Thoracic aorta (tissue), 2 donors: Measurements from ENCODE around the gene CCT6A. TPM values are rescaled to one million over a fixed set of nuclear protein-coding genes. Genes with fewer than 3 reads are reported as not detected.
"Not testable (repeated sequence)": the region's sequence is repeated elsewhere in the genome, so short reads cannot be mapped to it uniquely, and the experiment has no call there.

ENCODE experiments used
- ATAC-seq: fragments of 150-250 bp; one replicate; pipeline ENCODE4 v1.8.0; 2017; ENCODE audit warnings: low read depth; ENCODE audit not compliant: insufficient number of reproducible peaks, low FRiP score
- DNase-seq: peaks from one replicate; pipeline ENCODE4 v3.0.0-alpha.2; 2020; ENCODE audit warnings: low spot score
- H3K27ac ChIP-seq, 2 donors: fragments of 200-600 bp; sonication (generic); 1 replicate in 1 of 2; 2 replicates in 1 of 2; pipeline ENCODE4 v1.5.1; 2016; ENCODE audit warnings: mild to moderate bottlenecking in 2 of 2, moderate library complexity in 2 of 2
- H3K27me3 ChIP-seq: fragments of 200-600 bp; sonication (generic); replicated peaks from 2 replicates; pipeline ENCODE4 v1.6.0; 2016; ENCODE audit warnings: mild to moderate bottlenecking; ENCODE audit not compliant: insufficient read depth
- H3K36me3 ChIP-seq: fragments of 200-600 bp; sonication (generic); one replicate; pipeline ENCODE4 v1.5.1; 2016
- H3K4me1 ChIP-seq, 2 donors: fragments of 200-600 bp; sonication (generic); 1 replicate in 1 of 2; 2 replicates in 1 of 2; pipeline versions ENCODE4 v1.5.1 to v1.6.0; 2016; ENCODE audit warnings: low read depth in 2 of 2, mild to moderate bottlenecking in 1 of 2; ENCODE audit not compliant: control insufficient read depth in 1 of 2
- H3K4me3 ChIP-seq: fragments of 200-600 bp; sonication (generic); 2 replicates; pipeline ENCODE4 v1.5.1; 2016; ENCODE audit warnings: mild to moderate bottlenecking
- H3K9me3 ChIP-seq: fragments of 200-600 bp; sonication (generic); 2 replicates; pipeline ENCODE4 v1.5.1; 2016
- total RNA-seq, 2 donors: library from RNA; depleted of rRNA; stranded (reverse); fragments of >200 nt; gene quantifications; one replicate each; pipeline versions ENCODE4 v1.1.0 to v1.2.3, GENCODE V29; 2016
- TF ChIP-seq, protein P1 (sequence below): fragments of 200-600 bp; sonication (generic); IDR thresholded peaks from one replicate; pipeline ENCODE4 v1.5.1; 2019; ENCODE audit warnings: antibody characterized with exemption

The CCT6A gene
- total RNA-seq, 2 donors from 2014 or later = 41.8 to 96.9 TPM

DNA sequence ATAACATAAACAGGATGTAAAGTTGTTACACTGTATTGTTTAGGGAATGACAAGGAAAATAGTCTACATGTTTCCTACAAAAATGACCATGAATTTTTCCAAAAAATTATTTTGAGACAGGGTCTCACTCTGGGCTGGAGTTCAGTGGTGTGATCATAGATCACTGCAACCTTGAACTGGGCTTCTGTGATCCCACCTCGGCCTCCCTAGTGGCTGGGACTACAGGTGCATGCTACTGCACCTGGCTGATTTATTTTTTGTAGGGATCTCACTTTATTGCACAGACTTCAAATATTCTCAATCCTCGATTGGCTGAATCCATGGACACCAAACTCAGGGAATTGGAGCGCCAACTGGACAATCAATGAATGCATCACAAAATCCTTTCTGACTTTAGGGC is 48.1 kb downstream of the CCT6A start:
- peaks cover 1 to 29% of the 10 kb centered on the region in 2 donors for H3K4me1 ChIP-seq
- no peaks in the 10 kb centered on the region for H3K9me3 ChIP-seq
- H3K27ac ChIP-seq = no peak overlapping the region
- H3K4me3 ChIP-seq = no peak overlapping the region
- H3K27me3 ChIP-seq = no peaks in the 10 kb centered on the region
- ATAC-seq (no peak), DNase-seq (no peak)
- TF ChIP-seq, protein P1, sequence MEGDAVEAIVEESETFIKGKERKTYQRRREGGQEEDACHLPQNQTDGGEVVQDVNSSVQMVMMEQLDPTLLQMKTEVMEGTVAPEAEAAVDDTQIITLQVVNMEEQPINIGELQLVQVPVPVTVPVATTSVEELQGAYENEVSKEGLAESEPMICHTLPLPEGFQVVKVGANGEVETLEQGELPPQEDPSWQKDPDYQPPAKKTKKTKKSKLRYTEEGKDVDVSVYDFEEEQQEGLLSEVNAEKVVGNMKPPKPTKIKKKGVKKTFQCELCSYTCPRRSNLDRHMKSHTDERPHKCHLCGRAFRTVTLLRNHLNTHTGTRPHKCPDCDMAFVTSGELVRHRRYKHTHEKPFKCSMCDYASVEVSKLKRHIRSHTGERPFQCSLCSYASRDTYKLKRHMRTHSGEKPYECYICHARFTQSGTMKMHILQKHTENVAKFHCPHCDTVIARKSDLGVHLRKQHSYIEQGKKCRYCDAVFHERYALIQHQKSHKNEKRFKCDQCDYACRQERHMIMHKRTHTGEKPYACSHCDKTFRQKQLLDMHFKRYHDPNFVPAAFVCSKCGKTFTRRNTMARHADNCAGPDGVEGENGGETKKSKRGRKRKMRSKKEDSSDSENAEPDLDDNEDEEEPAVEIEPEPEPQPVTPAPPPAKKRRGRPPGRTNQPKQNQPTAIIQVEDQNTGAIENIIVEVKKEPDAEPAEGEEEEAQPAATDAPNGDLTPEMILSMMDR = no peak
- peaks cover 46% of the 10 kb centered on the region for H3K36me3 ChIP-seq

DNA sequence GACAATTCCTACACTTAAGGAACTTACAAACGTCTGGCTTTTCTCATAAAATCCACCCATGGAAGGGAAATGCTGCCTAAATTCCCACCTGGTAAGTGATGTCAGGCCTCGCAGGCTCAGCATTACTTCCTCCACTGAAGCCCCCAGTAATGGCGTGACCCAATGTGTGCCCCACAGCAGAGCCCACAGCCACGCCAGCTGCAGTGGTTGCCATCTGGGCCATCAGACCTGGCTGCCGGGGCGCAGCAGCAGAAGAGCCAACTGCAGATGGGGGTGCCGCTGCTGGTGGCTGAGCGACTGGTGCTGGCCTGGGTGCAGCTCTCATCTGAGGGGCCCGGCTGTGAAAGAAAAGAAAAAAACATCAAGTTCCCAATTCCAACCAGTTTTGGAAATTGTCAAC is 52.6 kb downstream of the CCT6A start:
- not testable (repeated sequence) for H3K9me3 ChIP-seq, ATAC-seq, H3K27ac ChIP-seq, DNase-seq, H3K27me3 ChIP-seq, H3K4me3 ChIP-seq
- H3K4me1 ChIP-seq = peaks cover 16 to 27% of the 10 kb centered on the region in 2 donors
- peaks cover 46% of the 10 kb centered on the region for H3K36me3 ChIP-seq

DNA sequence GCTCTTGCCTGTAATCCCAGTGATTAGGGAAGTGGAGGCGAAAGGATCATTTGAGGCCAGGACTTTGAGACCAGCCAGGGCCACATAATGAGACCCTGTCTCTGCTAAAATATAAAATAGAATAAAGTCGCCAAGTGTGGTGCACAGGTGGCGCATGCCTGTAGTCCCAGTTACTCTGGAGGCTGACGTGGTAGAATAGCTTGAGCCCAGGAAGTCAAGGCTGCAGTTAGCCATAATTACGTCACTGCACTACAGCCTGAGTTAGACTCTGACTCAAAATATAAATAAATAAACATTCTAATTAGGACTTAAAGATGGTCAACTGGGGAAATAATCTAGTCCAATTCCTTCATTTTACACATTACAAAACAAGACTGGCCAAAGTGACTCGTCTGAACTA is 53.9 kb downstream of the CCT6A start:
- Histone ChIP-seq H3K9me3 (no peaks in the 10 kb centered on the region), H3K4me1 (peaks cover 16 to 27% of the 10 kb centered on the region in 2 donors), H3K27me3 (no peaks in the 10 kb centered on the region), H3K36me3 (peaks cover 36% of the 10 kb centered on the region), H3K4me3 (peak overlapping the region; percentile 93), H3K27ac (peak overlapping the region; percentile 88 to 94)
- ATAC-seq = no peak
- no peak for DNase-seq
- TF ChIP-seq, protein P1 = no peak

DNA sequence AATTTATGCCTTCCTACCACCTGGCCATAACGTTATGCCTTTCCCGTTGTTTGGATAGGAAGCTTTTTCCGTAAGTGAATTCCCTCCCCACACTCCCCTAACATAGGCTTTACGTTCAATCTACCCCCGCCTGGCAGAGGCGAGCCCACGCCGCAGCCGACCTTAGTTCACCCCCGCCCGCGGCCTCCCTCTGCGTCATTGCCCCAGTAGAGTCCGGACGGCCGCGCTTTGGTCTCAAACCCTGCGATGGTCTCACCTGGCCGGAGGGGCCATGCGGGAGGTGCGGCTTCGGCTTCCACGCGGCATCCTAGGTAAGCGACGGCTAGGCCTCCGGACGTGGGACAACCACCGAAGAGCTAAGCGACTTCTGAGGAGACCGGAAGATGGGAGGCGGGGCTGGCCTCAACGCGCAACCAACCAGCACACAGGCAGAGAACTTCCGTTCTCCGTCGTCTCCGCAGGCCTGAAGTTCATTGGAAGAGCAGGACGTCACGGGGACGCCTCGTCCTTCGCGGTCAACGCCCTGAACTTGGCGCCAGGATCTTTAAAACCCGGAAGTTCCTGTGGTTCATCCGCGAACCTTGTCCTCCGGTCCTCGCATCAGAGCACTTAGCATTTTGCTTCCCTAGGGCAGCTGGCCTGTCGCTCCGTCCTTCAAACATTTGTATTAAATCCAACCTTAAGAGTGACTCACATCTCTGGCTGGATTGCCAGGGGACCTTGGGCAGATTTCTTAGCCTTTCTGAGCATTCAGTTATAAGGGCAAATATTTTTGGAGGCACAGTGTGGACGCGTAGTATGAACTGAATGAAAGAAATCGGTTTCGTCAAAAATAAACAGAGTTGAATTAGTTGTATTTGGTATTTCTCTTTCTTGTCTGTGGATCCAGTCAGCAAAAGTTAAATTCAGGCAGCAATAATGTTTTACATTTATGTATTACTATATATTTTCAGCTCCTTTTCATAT is 54.8 kb downstream of the CCT6A start, which contains the start of gene CHCHD2:
CHCHD2 (minus strand) TSS at position 369 of the 966 bp plus-strand sequence; CDS start at position 306, 63 bp downstream.
- DNase-seq = peak; percentile 90
- ATAC-seq = peak; percentile 97
- Histone ChIP-seq H3K9me3 (no peaks in the 10 kb centered on the region), H3K4me3 (peak within 1 kb of the TSS; percentile 93), H3K27me3 (no peaks in the 10 kb centered on the region), H3K36me3 (peaks cover 27% of the 10 kb centered on the region), H3K4me1 (peaks cover 16 to 27% of the 10 kb centered on the region in 2 donors), H3K27ac (peak within 1 kb of the TSS; percentile 88 to 94)
- TF ChIP-seq, protein P1 = no peak

DNA sequence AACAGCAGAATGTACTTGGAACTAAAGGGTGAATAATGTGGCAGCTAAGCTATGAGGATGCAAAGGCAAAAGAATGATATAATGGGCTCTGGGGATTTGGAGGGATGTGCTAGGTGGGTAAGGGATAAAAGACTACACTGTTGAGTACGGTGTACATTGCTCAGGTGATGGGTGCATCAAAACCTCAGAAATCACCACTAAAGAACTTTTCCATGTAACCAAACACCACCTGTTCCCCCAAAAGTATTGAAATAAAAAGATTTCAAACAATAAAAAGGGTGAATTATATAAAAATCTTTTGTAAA is 56.3 kb downstream of the CCT6A start:
- peaks cover 16 to 27% of the 10 kb centered on the region in 2 donors for H3K4me1 ChIP-seq
- H3K27ac ChIP-seq = peak overlapping the region in 1 of 2 donors; percentile 88
- peaks cover 12% of the 10 kb centered on the region for H3K36me3 ChIP-seq
- no peaks in the 10 kb centered on the region for H3K9me3 ChIP-seq
- no peak overlapping the region for H3K4me3 ChIP-seq
- DNase-seq (no peak), ATAC-seq (no peak)
- TF ChIP-seq, protein P1 = no peak
- H3K27me3 ChIP-seq = no peaks in the 10 kb centered on the region
